KBM-7 (cell line): ENCODE data around the gene PPWD1.
"Not testable (repeated sequence)": the region's sequence is repeated elsewhere in the genome, so short reads cannot be mapped to it uniquely, and the experiment has no call there.

Source experiments
- DNase-seq: peaks from one replicate; pipeline ENCODE4 v3.0.0-alpha.2; 2015
- in situ Hi-C: fragments of 300-500 bp; cut with MboI; formaldehyde crosslinking; loops from 2 replicates; pipeline ENCODE4 v1.14.3; 2020; ENCODE audit warnings: low sequenced_read_pairs, low pct_unique_long_range_greater_than_20kb, mixed read lengths

PPWD1 gene

GRCh38 chr5:65620021-65620420, 56.9 kb downstream of the PPWD1 start:
- in situ Hi-C loops = no loop called here
- DNase-seq = no peak

- in situ Hi-C loops, DNase-seq: not testable (repeated sequence)
Measured at GRCh38 chr5:65621961-65622360, 58.9 kb downstream of the PPWD1 start.

GRCh38 chr5:65623482-65623881, 60.4 kb downstream of the PPWD1 start:
- no peak for DNase-seq
- in situ Hi-C loops = no loop called here

GRCh38 chr5:65624025-65624570, 61.0 kb downstream of the PPWD1 start, which contains the start of gene TRIM23:
Gene TRIM23, minus strand, starts transcription at chr5:65624333. Its CDS starts 59 bp downstream, at chr5:65624274.
- in situ Hi-C loops = no loop called here
- peak; percentile 95 for DNase-seq

GRCh38 chr5:65624571-65625555, 61.8 kb downstream of the PPWD1 start, which contains the start of the genes SHLD3 and TRAPPC13:
Gene SHLD3, plus strand, starts transcription at chr5:65625027. Its CDS starts 4,561 bp downstream, at chr5:65629588.
Gene TRAPPC13, plus strand, starts transcription at chr5:65625027. Its CDS starts 34 bp downstream, at chr5:65625061.
- peak; percentile 97 for DNase-seq

GRCh38 chr5:65625743-65626142, 62.6 kb downstream of the PPWD1 start:
- no peak for DNase-seq
- in situ Hi-C loops = no loop called here

More at GRCh38 chr5:65624571-65625555, 61.8 kb downstream of the PPWD1 start, which contains the start of the genes SHLD3 and TRAPPC13:
- in situ Hi-C loops = no loop called here

- DNase-seq = no peak
- in situ Hi-C loops = no loop called here
Measured at GRCh38 chr5:65630981-65631380, 67.9 kb downstream of the PPWD1 start.
